Naive thymus-derived CD8-positive, alpha-beta T cell (primary cell): Measurements from ENCODE around the gene SLC15A5. TPM values are rescaled to one million over a fixed set of nuclear protein-coding genes. Genes with fewer than 3 reads are reported as not detected.
A peak's percentile ranks its signal among the peaks of the same experiment; 100 is the strongest.

Experiments
- ATAC-seq, 2 donors: fragments of 150-1000 bp; cut with Tn5 transposase in 1 of 2; sonication (Bioruptor Pico), chemical (Tn5 transposase) in 1 of 2; 1 replicate in 1 of 2; 2 replicates in 1 of 2; pipeline ENCODE4 v1.10.0; 2021; ENCODE audit warnings: mild to moderate bottlenecking in 2 of 2, moderate library complexity in 2 of 2
- POLR2A ChIA-PET: fragments of 350-600 bp; sonication (Branson Sonifier 250); formaldehyde crosslinking; loops from one replicate; lab custom pipeline; 2021; ENCODE audit warnings: antibody characterized with exemption; lab: Charles Lee
- DNase-seq, 10 donors: peaks; one replicate each; pipeline versions ENCODE4 v3.0.0 to v3.0.0-alpha.2; 2020 to 2022
- H3K27ac Mint-ChIP-seq, 10 donors: one replicate each; pipeline ENCODE4 v1.8.0; 2020 to 2022; ENCODE audit warnings: mild to moderate bottlenecking in 10 of 10, mixed read lengths in 10 of 10, moderate library complexity in 4 of 10, inconsistent platforms in 1 of 10
- H3K27me3 Mint-ChIP-seq, 5 donors: one replicate each; pipeline ENCODE4 v1.8.0; 2021 to 2022; ENCODE audit warnings: mixed read lengths in 5 of 5
- H3K36me3 Mint-ChIP-seq, 3 donors: one replicate each; pipeline ENCODE4 v1.8.0; 2020 to 2022; ENCODE audit warnings: mixed read lengths in 3 of 3, mild to moderate bottlenecking in 2 of 3, inconsistent platforms in 1 of 3
- H3K4me1 Mint-ChIP-seq, 4 donors: one replicate each; pipeline ENCODE4 v1.8.0; 2021 to 2022; ENCODE audit warnings: mixed read lengths in 4 of 4
- H3K4me3 Mint-ChIP-seq, 10 donors: one replicate each; pipeline ENCODE4 v1.8.0; 2020 to 2022; ENCODE audit warnings: mild to moderate bottlenecking in 10 of 10, mixed read lengths in 10 of 10, moderate library complexity in 6 of 10, inconsistent platforms in 1 of 10
- H3K9me3 Mint-ChIP-seq, 9 donors: one replicate each; pipeline ENCODE4 v1.8.0; 2020 to 2022; ENCODE audit warnings: mixed read lengths in 9 of 9, mild to moderate bottlenecking in 3 of 9, inconsistent platforms in 1 of 9, moderate library complexity in 1 of 9
- polyA plus RNA-seq, 3 donors: library from polyadenylated mRNA; unstranded; fragments of 300-500 nt; fragmentation: Illumina TruSeq; gene quantifications; one replicate each; pipeline ENCODE4 v1.2.3, GENCODE V29; 2021
- total RNA-seq, 8 experiments: library from RNA in 2 of 8; stranded (reverse) in 2 of 8; gene quantifications; one replicate each; pipeline ENCODE4 v1.2.3 and lab custom pipeline; 2021 to 2026

SLC15A5 gene
- total RNA-seq, result not detected
- polyA plus RNA-seq, result not detected
- total RNA-seq (lab: John Stamatoyannopoulos, UW), result 0 reads per million in 6 experiments

DNA sequence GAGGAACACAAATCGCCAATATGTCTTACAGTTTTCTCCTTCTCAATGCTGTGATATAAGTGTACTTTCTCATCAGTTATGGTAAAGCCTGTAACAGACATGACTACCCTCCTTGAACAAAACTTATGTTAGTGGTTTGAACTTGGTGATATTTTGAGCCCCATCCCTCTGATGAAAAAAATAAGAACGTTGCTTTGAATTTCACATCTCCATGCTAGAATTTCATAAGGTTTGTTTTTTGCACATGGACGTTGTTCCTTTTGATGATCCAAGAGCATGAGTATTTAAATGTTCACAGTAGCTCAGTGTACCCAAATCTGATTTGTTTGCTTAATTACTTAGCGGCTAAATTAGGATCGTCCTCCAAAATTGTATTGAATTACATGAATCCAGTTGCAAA is at the start of gene SLC15A5:
Gene SLC15A5, minus strand, starts transcription at position 101 of the 400 bp plus-strand sequence. Its CDS starts 0 bp downstream, at position 101.
- ATAC-seq (no peak), DNase-seq (no peak)
- Mint-ChIP-seq H3K4me3 (no peak within 1 kb of the TSS), H3K27me3 (no peaks in the 10 kb centered on the region), H3K27ac (no peak within 1 kb of the TSS), H3K9me3 (peaks cover 0 to 14% (median 3%) of the 10 kb centered on the region in 9 donors), H3K36me3 (peaks cover 0 to 6% (median 0%) of the 10 kb centered on the region in 3 donors), H3K4me1 (no peaks in the 10 kb centered on the region)
- POLR2A ChIA-PET, result interaction anchor here (0.6 kb wide), 1 partner anchor 260 kb away, joined by 3 read pairs; no protein-coding TSS in a partner anchor

DNA sequence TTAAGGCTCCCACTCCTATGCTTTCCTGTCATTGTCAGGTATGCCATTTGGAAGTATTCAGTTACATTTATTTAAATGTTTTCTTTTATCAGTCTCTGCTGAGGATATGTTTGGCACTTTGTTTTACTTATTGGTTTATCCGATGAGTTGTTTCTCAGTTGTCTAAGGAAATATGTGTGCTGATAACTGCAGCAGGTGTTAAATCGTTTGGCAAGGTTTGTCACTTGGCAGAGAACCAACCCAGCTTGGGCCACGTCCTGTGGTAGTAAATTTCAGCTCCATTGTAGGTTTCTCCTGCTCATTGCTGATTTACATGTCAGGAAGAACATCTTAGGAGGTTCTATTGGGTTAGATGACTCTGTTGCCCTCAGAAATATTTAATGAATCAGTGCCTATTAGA is 47.9 kb upstream of the SLC15A5 start:
- POLR2A ChIA-PET, result no interaction called here
- H3K27ac Mint-ChIP-seq, result no peak overlapping the region
- H3K9me3 Mint-ChIP-seq, result peaks cover 3 to 29% (median 15%) of the 10 kb centered on the region in 9 donors
- DNase-seq (no peak), ATAC-seq (no peak)
- peaks cover 0 to 9% (median 0%) of the 10 kb centered on the region in 3 donors for H3K36me3 Mint-ChIP-seq
- no peaks in the 10 kb centered on the region for H3K27me3 Mint-ChIP-seq
- no peak overlapping the region for H3K4me3 Mint-ChIP-seq
- no peaks in the 10 kb centered on the region for H3K4me1 Mint-ChIP-seq

GRCh38 chr12:16324772-16325171 is 47.3 kb upstream of the SLC15A5 start:
- POLR2A ChIA-PET, result no interaction called here
- H3K27me3 Mint-ChIP-seq, result no peaks in the 10 kb centered on the region
- DNase-seq (no peak), ATAC-seq (no peak)
- H3K9me3 Mint-ChIP-seq, result peaks cover 3 to 33% (median 15%) of the 10 kb centered on the region in 9 donors
- no peaks in the 10 kb centered on the region for H3K4me1 Mint-ChIP-seq
- peaks cover 0 to 9% (median 0%) of the 10 kb centered on the region in 3 donors for H3K36me3 Mint-ChIP-seq
- no peak overlapping the region for H3K4me3 Mint-ChIP-seq
- H3K27ac Mint-ChIP-seq, result no peak overlapping the region

DNA sequence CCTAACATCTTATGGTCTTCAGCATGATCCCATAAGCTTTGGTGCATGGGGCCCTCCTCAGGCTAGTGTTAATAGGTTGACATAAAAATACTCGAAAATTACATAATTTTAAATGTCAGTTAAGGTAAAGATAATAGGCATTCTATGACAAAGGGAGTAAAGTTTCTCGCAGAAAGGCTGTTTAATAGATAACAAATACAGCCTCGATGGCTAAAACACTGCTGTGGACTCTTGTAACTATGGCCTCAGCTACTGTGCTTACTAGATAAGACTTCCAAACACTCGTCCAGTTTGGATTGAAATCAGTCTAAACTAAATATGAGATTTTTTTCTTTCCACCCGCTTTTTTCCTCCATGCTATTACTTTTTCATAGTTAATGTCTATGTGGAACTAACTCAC is 46.8 kb upstream of the SLC15A5 start:
- Mint-ChIP-seq H3K36me3 (peaks cover 0 to 9% (median 0%) of the 10 kb centered on the region in 3 donors), H3K4me1 (no peaks in the 10 kb centered on the region), H3K4me3 (no peak overlapping the region), H3K27me3 (no peaks in the 10 kb centered on the region), H3K9me3 (peaks cover 3 to 33% (median 15%) of the 10 kb centered on the region in 9 donors), H3K27ac (no peak overlapping the region)
- POLR2A ChIA-PET, result no interaction called here
- no peak for ATAC-seq
- DNase-seq, result no peak

GRCh38 chr12:16323638-16324037 is 46.2 kb upstream of the SLC15A5 start:
- Mint-ChIP-seq H3K36me3 (peaks cover 0 to 9% (median 0%) of the 10 kb centered on the region in 3 donors), H3K27me3 (no peaks in the 10 kb centered on the region), H3K4me3 (no peak overlapping the region), H3K9me3 (peaks cover 3 to 31% (median 15%) of the 10 kb centered on the region in 9 donors), H3K4me1 (no peaks in the 10 kb centered on the region), H3K27ac (no peak overlapping the region)
- POLR2A ChIA-PET, result no interaction called here
- ATAC-seq (no peak), DNase-seq (no peak)

- H3K36me3 Mint-ChIP-seq, result peaks cover 0 to 5% (median 0%) of the 10 kb centered on the region in 3 donors
- H3K9me3 Mint-ChIP-seq, result peaks cover 3 to 25% (median 10%) of the 10 kb centered on the region in 9 donors
- no peak for DNase-seq
- POLR2A ChIA-PET, result no interaction called here
- H3K27ac Mint-ChIP-seq, result no peak overlapping the region
- no peaks in the 10 kb centered on the region for H3K27me3 Mint-ChIP-seq
- no peaks in the 10 kb centered on the region for H3K4me1 Mint-ChIP-seq
- H3K4me3 Mint-ChIP-seq, result no peak overlapping the region
- no peak for ATAC-seq
Measured at GRCh38 chr12:16323010-16323409, 45.5 kb upstream of the SLC15A5 start.

GRCh38 chr12:16310934-16311333 is 33.4 kb upstream of the SLC15A5 start:
- H3K27ac Mint-ChIP-seq, result no peak overlapping the region
- no peak for DNase-seq
- POLR2A ChIA-PET, result no interaction called here
- H3K9me3 Mint-ChIP-seq, result peaks cover 3 to 43% (median 22%) of the 10 kb centered on the region in 9 donors
- no peak overlapping the region for H3K4me3 Mint-ChIP-seq
- peaks cover 0 to 2% (median 0%) of the 10 kb centered on the region in 4 donors for H3K4me1 Mint-ChIP-seq
- no peaks in the 10 kb centered on the region for H3K36me3 Mint-ChIP-seq
- H3K27me3 Mint-ChIP-seq, result peaks cover 0 to 5% (median 0%) of the 10 kb centered on the region in 5 donors
- ATAC-seq, result no peak

GRCh38 chr12:16307856-16308475 is 30.5 kb upstream of the SLC15A5 start:
- ATAC-seq, result no peak
- H3K4me1 Mint-ChIP-seq, result peaks cover 0 to 2% (median 0%) of the 10 kb centered on the region in 4 donors
- H3K9me3 Mint-ChIP-seq, result peaks cover 4 to 39% (median 24%) of the 10 kb centered on the region in 9 donors
- no peak overlapping the region for H3K4me3 Mint-ChIP-seq
- POLR2A ChIA-PET, result no interaction called here
- DNase-seq, result no peak
- H3K36me3 Mint-ChIP-seq, result no peaks in the 10 kb centered on the region
- H3K27ac Mint-ChIP-seq, result peak overlapping the region in 1 of 10 donors; percentile 10
- no peaks in the 10 kb centered on the region for H3K27me3 Mint-ChIP-seq

GRCh38 chr12:16303939-16304338 is 26.5 kb upstream of the SLC15A5 start:
- Mint-ChIP-seq H3K4me1 (no peaks in the 10 kb centered on the region), H3K36me3 (no peaks in the 10 kb centered on the region), H3K9me3 (peaks cover 0 to 15% (median 10%) of the 10 kb centered on the region in 9 donors), H3K27ac (no peak overlapping the region), H3K27me3 (no peaks in the 10 kb centered on the region), H3K4me3 (no peak overlapping the region)
- POLR2A ChIA-PET, result no interaction called here
- DNase-seq, result no peak
- ATAC-seq, result no peak

GRCh38 chr12:16300736-16301135 is 23.3 kb upstream of the SLC15A5 start:
- DNase-seq (no peak), ATAC-seq (no peak)
- Mint-ChIP-seq H3K27ac (no peak overlapping the region), H3K4me3 (no peak overlapping the region), H3K27me3 (no peaks in the 10 kb centered on the region), H3K9me3 (peaks cover 0 to 11% (median 4%) of the 10 kb centered on the region in 9 donors), H3K36me3 (no peaks in the 10 kb centered on the region), H3K4me1 (no peaks in the 10 kb centered on the region)
- POLR2A ChIA-PET, result no interaction called here

DNA sequence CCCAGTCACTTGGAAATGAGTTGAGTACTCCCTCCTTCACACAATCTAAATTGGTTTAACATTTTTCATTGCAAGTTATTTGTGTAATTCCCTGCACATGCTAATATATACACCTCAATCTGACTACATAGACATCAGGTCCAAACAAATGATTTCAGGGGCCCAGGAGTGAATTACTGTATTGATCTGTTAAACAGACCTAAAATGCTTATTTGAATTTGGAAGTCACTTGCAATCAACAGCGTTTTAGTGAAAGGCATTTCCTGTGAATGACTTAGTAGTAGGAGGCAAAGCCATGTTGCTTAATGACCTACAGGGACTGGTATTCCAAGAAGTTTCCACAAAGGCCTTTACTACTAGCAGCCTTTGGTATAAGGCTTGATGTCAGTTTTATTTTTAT is 22.6 kb upstream of the SLC15A5 start:
- POLR2A ChIA-PET, result no interaction called here
- no peak for DNase-seq
- Mint-ChIP-seq H3K4me1 (no peaks in the 10 kb centered on the region), H3K27me3 (no peaks in the 10 kb centered on the region), H3K27ac (no peak overlapping the region), H3K9me3 (peaks cover 0 to 11% (median 4%) of the 10 kb centered on the region in 9 donors), H3K36me3 (no peaks in the 10 kb centered on the region), H3K4me3 (no peak overlapping the region)
- no peak for ATAC-seq

DNA sequence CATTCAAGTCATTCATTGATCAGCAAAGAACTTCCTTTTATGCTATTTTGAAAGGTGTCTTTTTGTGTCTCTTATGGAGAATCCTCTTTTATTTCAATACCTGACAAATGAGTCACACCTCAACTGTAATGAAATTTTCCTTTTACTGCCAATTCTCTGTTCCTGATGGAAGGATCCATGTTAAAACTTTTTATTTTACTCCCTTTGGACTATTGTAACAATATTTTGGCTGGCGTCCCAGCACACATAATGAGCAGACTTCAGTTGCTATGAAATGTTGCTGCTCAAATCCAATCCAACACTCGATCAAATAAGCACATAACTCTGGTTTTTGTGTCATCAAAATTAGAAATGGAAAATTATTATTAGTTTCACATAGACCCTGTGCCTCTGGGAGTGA is 21.9 kb upstream of the SLC15A5 start:
- POLR2A ChIA-PET, result no interaction called here
- Mint-ChIP-seq H3K27me3 (no peaks in the 10 kb centered on the region), H3K4me3 (no peak overlapping the region), H3K9me3 (peaks cover 0 to 11% (median 4%) of the 10 kb centered on the region in 9 donors), H3K4me1 (no peaks in the 10 kb centered on the region), H3K27ac (no peak overlapping the region), H3K36me3 (no peaks in the 10 kb centered on the region)
- no peak for ATAC-seq
- DNase-seq, result no peak

- POLR2A ChIA-PET, result no interaction called here
- no peaks in the 10 kb centered on the region for H3K27me3 Mint-ChIP-seq
- H3K4me1 Mint-ChIP-seq, result no peaks in the 10 kb centered on the region
- ATAC-seq (no peak), DNase-seq (no peak)
- H3K36me3 Mint-ChIP-seq, result no peaks in the 10 kb centered on the region
- no peak overlapping the region for H3K4me3 Mint-ChIP-seq
- no peak overlapping the region for H3K27ac Mint-ChIP-seq
- H3K9me3 Mint-ChIP-seq, result peaks cover 0 to 11% (median 3%) of the 10 kb centered on the region in 9 donors
Measured at GRCh38 chr12:16297521-16297920, 20.0 kb upstream of the SLC15A5 start.
